AG10803 (cell line): ENCODE measurements around the gene ATG7.
A peak's percentile ranks its signal among the peaks of the same experiment; 100 is the strongest.

ENCODE experiments used
- DNase-seq: peaks from one replicate; pipeline ENCODE4 v3.0.0; 2010; ENCODE audit warnings: low read depth
- H3K4me3 ChIP-seq: 2 replicates; pipeline ENCODE4 v1.5.1; 2011; ENCODE audit warnings: mild to moderate bottlenecking, low read length, control low read depth
- CTCF ChIP-seq: conservative IDR thresholded peaks from 2 replicates; pipeline ENCODE4 v1.5.1; 2011; ENCODE audit warnings: mild to moderate bottlenecking, low read length, control low read depth, inconsistent platforms

ATG7 gene

GRCh38 chr3:11601446-11602238 is 329.4 kb downstream of the ATG7 start:
- H3K4me3 ChIP-seq, result no peak overlapping the region
- no peak for TF ChIP-seq CTCF
- DNase-seq, result peak; percentile 80

GRCh38 chr3:11602239-11602840 is 330.1 kb downstream of the ATG7 start:
- no peak overlapping the region for H3K4me3 ChIP-seq
- no peak for DNase-seq
- TF ChIP-seq CTCF, result no peak

GRCh38 chr3:11602886-11603527 is 330.8 kb downstream of the ATG7 start:
- DNase-seq, result no peak
- no peak for TF ChIP-seq CTCF
- H3K4me3 ChIP-seq, result no peak overlapping the region

- no peak overlapping the region for H3K4me3 ChIP-seq
- DNase-seq, result peak; percentile 91
- no peak for TF ChIP-seq CTCF
Observed at GRCh38 chr3:11603628-11604027, 331.4 kb downstream of the ATG7 start.

GRCh38 chr3:11604139-11604892 is 332.1 kb downstream of the ATG7 start:
- no peak overlapping the region for H3K4me3 ChIP-seq
- TF ChIP-seq CTCF, result no peak
- DNase-seq, result peak; percentile 70

- DNase-seq, result no peak
- TF ChIP-seq CTCF, result no peak
- H3K4me3 ChIP-seq, result no peak overlapping the region
Observed at GRCh38 chr3:11605398-11605797, 333.2 kb downstream of the ATG7 start.
